H1 (cell line): ENCODE measurements around the gene GALNT2. TPM values are rescaled to one million over a fixed set of nuclear protein-coding genes. Genes with fewer than 3 reads are reported as not detected.

Experiments used
- CTCF ChIA-PET: fragments of 300-600 bp; sonication (Branson Sonifier 250); formaldehyde crosslinking; loops from one replicate; lab custom pipeline; 2021; ENCODE audit not compliant: partially characterized antibody; lab: Charles Lee
- POLR2A ChIA-PET: fragments of 300-600 bp; sonication (Branson Sonifier 250); formaldehyde crosslinking; loops from one replicate; lab custom pipeline; 2021; ENCODE audit warnings: inconsistent platforms; ENCODE audit not compliant: partially characterized antibody; lab: Charles Lee
- DNase-seq, 2 experiments: peaks; one replicate each; pipeline versions ENCODE4 v3.0.0 to v3.0.0-alpha.2; 2010 to 2022; ENCODE audit warnings: low spot score in 2 of 2, low read depth in 1 of 2, mixed read lengths in 1 of 2
- FAIRE-seq: peaks from 2 replicates; lab custom pipeline; 2011; peaks lifted over from hg19 to GRCh38; lab: Jason Lieb, UNC
- H2AFZ ChIP-seq: 2 replicates; pipeline ENCODE4 v1.8.1; 2012; ENCODE audit warnings: low read length, inconsistent platforms
- H2AK5ac ChIP-seq: 2 replicates; pipeline ENCODE4 v1.6.1; 2013; ENCODE audit warnings: low read depth, low read length
- H2BK120ac ChIP-seq: replicated peaks from 2 replicates; pipeline ENCODE3; 2013; ENCODE audit warnings: low read depth, low read length, inconsistent platforms
- H2BK12ac ChIP-seq: 2 replicates; pipeline ENCODE4 v1.6.1; 2013; ENCODE audit warnings: low read depth, low read length
- H2BK15ac ChIP-seq: 2 replicates; pipeline ENCODE4 v1.6.1; 2013; ENCODE audit warnings: low read length
- H2BK20ac ChIP-seq: 2 replicates; pipeline ENCODE4 v1.6.1; 2013; ENCODE audit warnings: low read length
- H2BK5ac ChIP-seq: 2 replicates; pipeline ENCODE4 v1.6.1; 2013; ENCODE audit warnings: low read depth, low read length
- H3K14ac ChIP-seq: 2 replicates; pipeline ENCODE4 v1.6.1; 2013; ENCODE audit warnings: inconsistent platforms; ENCODE audit not compliant: insufficient read length
- H3K18ac ChIP-seq: 2 replicates; pipeline ENCODE4 v1.6.1; 2013; ENCODE audit warnings: low read length; ENCODE audit errors: extremely low read depth
- H3K23ac ChIP-seq: 2 replicates; pipeline ENCODE4 v1.6.1; 2013; ENCODE audit warnings: inconsistent platforms; ENCODE audit not compliant: insufficient read length
- H3K23me2 ChIP-seq: 2 replicates; pipeline ENCODE4 v1.6.1; 2013; ENCODE audit warnings: low read depth, low read length
- H3K27ac ChIP-seq: 2 replicates; pipeline ENCODE4 v1.6.1; 2011; ENCODE audit warnings: low read depth, low read length, inconsistent platforms
- H3K27me3 ChIP-seq, 4 experiments: replicated peaks in 1 of 4; 1 replicate in 1 of 4; 2 replicates in 3 of 4; pipeline versions ENCODE4 v1.6.1 to v1.8.1; 2011 to 2013; ENCODE audit warnings: low read length in 3 of 4, mild to moderate bottlenecking in 3 of 4, inconsistent platforms in 2 of 4, mixed read lengths in 2 of 4, moderate library complexity in 1 of 4; ENCODE audit not compliant: control insufficient read depth in 3 of 4, insufficient read depth in 3 of 4; ENCODE audit errors: extremely low read depth in 1 of 4
- H3K36me3 ChIP-seq, 4 experiments: 2 replicates each; pipeline versions ENCODE4 v1.6.1 to v1.8.1; 2011 to 2013; ENCODE audit warnings: mild to moderate bottlenecking in 4 of 4, low read length in 3 of 4, moderate library complexity in 2 of 4, control low read depth in 1 of 4, inconsistent platforms in 1 of 4; ENCODE audit not compliant: insufficient read depth in 4 of 4, control insufficient read depth in 2 of 4
- H3K4ac ChIP-seq: replicated peaks from 2 replicates; pipeline ENCODE3; 2013; ENCODE audit warnings: low read length, low read depth, mixed read lengths, inconsistent platforms; ENCODE audit not compliant: insufficient read length
- H3K4me1 ChIP-seq, 4 experiments: replicated peaks in 1 of 4; 1 replicate in 1 of 4; 2 replicates in 3 of 4; pipeline versions ENCODE4 v1.6.1 to v1.8.1; 2011 to 2013; ENCODE audit warnings: low read length in 3 of 4, inconsistent platforms in 2 of 4, mixed read lengths in 1 of 4; ENCODE audit not compliant: insufficient read depth in 4 of 4, control insufficient read depth in 3 of 4
- H3K4me2 ChIP-seq, 2 experiments: 2 replicates each; pipeline versions ENCODE4 v1.6.1 to v1.8.1; 2011 to 2013; ENCODE audit warnings: low read depth in 2 of 2, low read length in 2 of 2, control low read depth in 1 of 2, inconsistent platforms in 1 of 2, mild to moderate bottlenecking in 1 of 2; ENCODE audit not compliant: insufficient read depth in 1 of 2
- H3K4me3 ChIP-seq, 4 experiments: fragments of 200-600, 300-600 bp in 1 of 4; sonication (generic), shearing (Covaris generic), sonication (Bioruptor Twin) in 1 of 4; 2 replicates each; pipeline versions ENCODE4 v1.5.1 to v1.8.1; 2011 to 2016; ENCODE audit warnings: low read length in 4 of 4, low read depth in 3 of 4, control low read depth in 2 of 4, inconsistent platforms in 2 of 4, mild to moderate bottlenecking in 2 of 4, mixed read lengths in 1 of 4, moderate library complexity in 1 of 4; ENCODE audit not compliant: insufficient read depth in 2 of 4; ENCODE audit errors: extremely low read depth in 1 of 4
- H3K56ac ChIP-seq: replicated peaks from 2 replicates; pipeline ENCODE3; 2013; ENCODE audit warnings: low read depth, mild to moderate bottlenecking, mixed read lengths, low read length, inconsistent platforms; ENCODE audit not compliant: insufficient read length
- H3K79me1 ChIP-seq: 2 replicates; pipeline ENCODE4 v1.6.1; 2013; ENCODE audit warnings: low read depth, low read length, control low read depth
- H3K79me2 ChIP-seq, 2 experiments: 2 replicates each; pipeline versions ENCODE4 v1.6.1 to v1.8.1; 2012 to 2013; ENCODE audit warnings: low read length in 2 of 2, mild to moderate bottlenecking in 2 of 2, inconsistent platforms in 1 of 2; ENCODE audit not compliant: insufficient read depth in 2 of 2, control insufficient read depth in 1 of 2
- H3K9ac ChIP-seq, 4 experiments: replicated peaks in 1 of 4; 1 replicate in 1 of 4; 2 replicates in 3 of 4; pipeline versions ENCODE4 v1.6.1 to v1.8.1; 2011 to 2013; ENCODE audit warnings: low read depth in 3 of 4, low read length in 3 of 4, control low read depth in 2 of 4, mild to moderate bottlenecking in 2 of 4, moderate library complexity in 2 of 4, inconsistent platforms in 1 of 4; ENCODE audit errors: extremely low read depth in 1 of 4
- H3K9me3 ChIP-seq, 2 experiments: 2 replicates each; pipeline versions ENCODE4 v1.6.1 to v1.8.1; 2012 to 2013; ENCODE audit warnings: mild to moderate bottlenecking in 2 of 2, moderate library complexity in 2 of 2, control low read depth in 1 of 2, inconsistent platforms in 1 of 2, low read depth in 1 of 2, low read length in 1 of 2, mixed read lengths in 1 of 2; ENCODE audit not compliant: insufficient read depth in 2 of 2
- H4K20me1 ChIP-seq, 2 experiments: replicated peaks in 1 of 2; 2 replicates each; pipeline versions ENCODE3 to v1.8.1; 2011 to 2013; ENCODE audit warnings: inconsistent platforms in 2 of 2, low read length in 2 of 2, mild to moderate bottlenecking in 1 of 2; ENCODE audit not compliant: insufficient read depth in 2 of 2, control insufficient read depth in 1 of 2
- H4K5ac ChIP-seq: 2 replicates; pipeline ENCODE4 v1.6.1; 2013; ENCODE audit warnings: low read length, low read depth, mixed read lengths, inconsistent platforms; ENCODE audit not compliant: insufficient read length
- H4K8ac ChIP-seq: 2 replicates; pipeline ENCODE4 v1.8.0; 2013; ENCODE audit warnings: mild to moderate bottlenecking, moderate library complexity, low read length, inconsistent platforms; ENCODE audit not compliant: insufficient read depth; ENCODE audit errors: extremely low read depth
- H4K91ac ChIP-seq: replicated peaks from 2 replicates; pipeline ENCODE3; 2013; ENCODE audit warnings: low read length, mixed read lengths, inconsistent platforms; ENCODE audit not compliant: insufficient read length
- CHD2 ChIP-seq: IDR thresholded peaks from 2 replicates; pipeline ENCODE4 v1.6.1; 2012; ENCODE audit warnings: low read length, improper control_type of control experiment
- NRF1 ChIP-seq: IDR thresholded peaks from 2 replicates; pipeline ENCODE4 v1.6.1; 2011; ENCODE audit warnings: mild to moderate bottlenecking, low read depth, low read length, improper control_type of control experiment
- SIX5 ChIP-seq: IDR thresholded peaks from 2 replicates; pipeline ENCODE4 v1.6.1; 2011; ENCODE audit warnings: mild to moderate bottlenecking, low read depth, low read length
- WGBS, 2 experiments: shearing (Covaris generic) in 1 of 2; methylation state at CpG; one replicate each; pipeline versions ENCODE4 v1.1.6 to v1.1.7; 2013 to 2015; ENCODE audit warnings: low lambda C conversion rate in 2 of 2, mixed read lengths in 2 of 2, inconsistent platforms in 1 of 2, low coverage in 1 of 2, missing lambda C conversion rate in 1 of 2; ENCODE audit not compliant: insufficient replicate concordance in 2 of 2, insufficient coverage in 1 of 2, insufficient read length in 1 of 2; ENCODE audit errors: extremely low coverage in 1 of 2, missing lambda C conversion rate in 1 of 2; 5-methylcytosine and 5-hydroxymethylcytosine counted together
- polyA plus RNA-seq, 7 experiments: library from polyadenylated mRNA; depleted of rRNA in 3 of 7; stranded (reverse) in 5 of 7; unstranded in 2 of 7; fragments of >200 nt in 5 of 7; fragments of 200-250 nt in 2 of 7; gene quantifications; 1 replicate in 5 of 7; 2 replicates in 1 of 7; 4 replicates in 1 of 7; pipeline versions ENCODE4 v1.2.1 to v1.2.3, GENCODE V29; 2011 to 2013; ENCODE audit warnings: missing spikeins in 2 of 7, mixed read lengths in 2 of 7
- total RNA-seq: library from RNA; stranded (reverse); fragmentation: NEBNext Ultra II Directional; extraction: Animal tissue kit (Norgen Biotek cat#: 25700); gene quantifications from 2 replicates; pipeline ENCODE4 v1.2.1, GENCODE V29; 2021
- TF ChIP-seq, protein P1 (sequence below): IDR thresholded peaks from 2 replicates; pipeline ENCODE4 v1.6.1; 2012; ENCODE audit warnings: low read length, inconsistent platforms

Gene GALNT2
- total and polyA plus RNA-seq, 2 of the 8 experiments (the other 6 are each of a cell fraction or from before 2014, with no cell fraction given), result 34.5 to 75.3 TPM

DNA sequence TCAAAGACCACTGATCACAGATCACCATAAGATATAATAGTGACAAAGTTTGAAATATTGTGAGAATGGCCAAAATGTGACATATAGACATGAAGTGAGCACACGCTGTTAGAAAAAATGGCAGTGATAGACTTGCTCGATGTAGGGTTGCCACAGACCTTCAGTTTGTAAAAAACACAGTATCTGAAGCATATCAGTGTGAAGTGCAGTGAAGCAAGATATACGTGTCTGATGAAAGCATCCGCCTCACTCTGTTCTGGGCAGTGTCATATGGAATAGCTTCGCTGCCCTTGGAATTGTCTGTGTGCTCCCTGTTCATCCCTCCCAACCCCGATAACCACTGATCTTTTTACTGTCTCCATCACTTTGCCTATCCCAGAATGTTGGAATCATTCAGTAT, 50.7 kb downstream of the GALNT2 start:
- Histone ChIP-seq H3K23ac (no peak overlapping the region), H4K91ac (no peak overlapping the region), H3K23me2 (no peaks in the 10 kb centered on the region), H3K4me3 (no peak overlapping the region), H2BK20ac (no peak overlapping the region), H3K79me2 (peaks cover 4 to 76% of the 10 kb centered on the region in 2 experiments; a peak in 3 of 4 replicates), H4K5ac (no peak overlapping the region), H3K56ac (no peak overlapping the region), H4K20me1 (peaks cover 0 to 3% of the 10 kb centered on the region in 2 experiments), H2AK5ac (no peak overlapping the region), H3K9me3 (no peaks in the 10 kb centered on the region), H3K18ac (no peak overlapping the region), H3K36me3 (no peaks in the 10 kb centered on the region), H3K27me3 (no peaks in the 10 kb centered on the region; a peak in 1 of 7 replicates), H3K9ac (no peak overlapping the region), H3K4me2 (no peak overlapping the region), H2BK12ac (no peak overlapping the region), H2AFZ (no peak overlapping the region), H2BK5ac (no peak overlapping the region), H3K79me1 (peaks cover 18% of the 10 kb centered on the region; the same call in 1 of the 2 replicates)
- FAIRE-seq, result no peak
- POLR2A ChIA-PET, result no interaction called here
- CTCF ChIA-PET, result interaction anchor here (1.0 kb wide), 1 partner anchor 18 kb away, joined by 3 read pairs; no protein-coding TSS in a partner anchor
- TF ChIP-seq, protein P1, sequence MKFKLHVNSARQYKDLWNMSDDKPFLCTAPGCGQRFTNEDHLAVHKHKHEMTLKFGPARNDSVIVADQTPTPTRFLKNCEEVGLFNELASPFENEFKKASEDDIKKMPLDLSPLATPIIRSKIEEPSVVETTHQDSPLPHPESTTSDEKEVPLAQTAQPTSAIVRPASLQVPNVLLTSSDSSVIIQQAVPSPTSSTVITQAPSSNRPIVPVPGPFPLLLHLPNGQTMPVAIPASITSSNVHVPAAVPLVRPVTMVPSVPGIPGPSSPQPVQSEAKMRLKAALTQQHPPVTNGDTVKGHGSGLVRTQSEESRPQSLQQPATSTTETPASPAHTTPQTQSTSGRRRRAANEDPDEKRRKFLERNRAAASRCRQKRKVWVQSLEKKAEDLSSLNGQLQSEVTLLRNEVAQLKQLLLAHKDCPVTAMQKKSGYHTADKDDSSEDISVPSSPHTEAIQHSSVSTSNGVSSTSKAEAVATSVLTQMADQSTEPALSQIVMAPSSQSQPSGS, result no peak
- TF ChIP-seq NRF1 (no peak), SIX5 (no peak), CHD2 (no peak)
- TF ChIP-seq, all 59 proteins: peak for 0
- Histone ChIP-seq H2BK15ac (no peak overlapping the region), H3K27ac (no peak overlapping the region), H4K8ac (no peak overlapping the region), H2BK120ac (no peak overlapping the region), H3K4ac (no peak overlapping the region), H3K14ac (no peak overlapping the region), H3K4me1 (peaks cover 0 to 18% (median 8%) of the 10 kb centered on the region in 4 experiments; a peak in 5 of 7 replicates)
- 91% methylated on average over 6 of the region's 6 CpGs; no CpG with 5 or more reads in 1 of the 2 experiments for WGBS, 2 experiments
- DNase-seq, result no peak
